SK-N-MC (cell line): ENCODE data around the gene EIF6.

ENCODE experiments used
- EZH2 ChIP-seq: fragments of 200-600 bp; sonication (generic); IDR thresholded peaks from one replicate; pipeline ENCODE4 v1.6.1; 2017; ENCODE audit warnings: antibody characterized with exemption
- FOXP2 ChIP-seq: optimal IDR thresholded peaks from 2 replicates; pipeline ENCODE3; 2011; ENCODE audit warnings: mild to moderate bottlenecking, moderate library complexity; ENCODE audit not compliant: insufficient read depth; ENCODE audit errors: extremely low read length, control extremely low read depth
- POLR2AphosphoS5 ChIP-seq: IDR thresholded peaks from 2 replicates; pipeline ENCODE4 v1.6.1; 2012; ENCODE audit warnings: mild to moderate bottlenecking, low read depth, low read length, borderline replicate concordance

GRCh38 chr20:35316086-35316485 lies 31.5 kb upstream of the EIF6 start:
- no peak for TF ChIP-seq POLR2AphosphoS5
- TF ChIP-seq EZH2 = no peak
- TF ChIP-seq FOXP2 = no peak
